Keratinocyte (primary cell): ENCODE data around the gene CEMIP2. TPM values are rescaled to one million over a fixed set of nuclear protein-coding genes. Genes with fewer than 3 reads are reported as not detected.
A peak's percentile ranks its signal among the peaks of the same experiment; 100 is the strongest.

ENCODE experiments used
- DNase-seq: peaks from one replicate; pipeline ENCODE4 v3.0.0-alpha.2; 2011; ENCODE audit warnings: low read depth, missing footprints, low spot score
- FAIRE-seq: peaks from 2 replicates; lab custom pipeline; 2011; peaks lifted over from hg19 to GRCh38; lab: Jason Lieb, UNC
- H2AFZ ChIP-seq: 2 replicates; pipeline ENCODE4 v1.6.0; 2012; ENCODE audit warnings: low read length, control low read depth, inconsistent platforms; ENCODE audit not compliant: control insufficient read depth
- H3K27ac ChIP-seq: 2 replicates; pipeline ENCODE4 v1.5.1; 2011; ENCODE audit warnings: low read length; ENCODE audit not compliant: control insufficient read depth, insufficient read depth
- H3K27me3 ChIP-seq: 3 replicates; pipeline ENCODE4 v1.6.0; 2011; ENCODE audit warnings: low read length; ENCODE audit not compliant: control insufficient read depth, insufficient read depth; ENCODE audit errors: extremely low read depth
- H3K36me3 ChIP-seq, 2 experiments: 2 replicates in 1 of 2; 3 replicates in 1 of 2; pipeline ENCODE4 v1.5.1; 2011; ENCODE audit warnings: low read length in 2 of 2, mild to moderate bottlenecking in 1 of 2; ENCODE audit not compliant: control insufficient read depth in 2 of 2, insufficient read depth in 2 of 2; ENCODE audit errors: extremely low read depth in 1 of 2
- H3K4me1 ChIP-seq: 3 replicates; pipeline ENCODE4 v1.5.1; 2011; ENCODE audit warnings: low read length; ENCODE audit not compliant: control insufficient read depth, insufficient read depth; ENCODE audit errors: extremely low read depth
- H3K4me2 ChIP-seq: 3 replicates; pipeline ENCODE4 v1.6.0; 2011; ENCODE audit warnings: low read depth, low read length; ENCODE audit not compliant: control insufficient read depth, insufficient read depth; ENCODE audit errors: extremely low read depth
- H3K4me3 ChIP-seq, 3 experiments: fragments of 200-600 bp in 1 of 3; sonication (generic) in 1 of 3; 2 replicates in 2 of 3; 3 replicates in 1 of 3; pipeline ENCODE4 v1.5.1; 2011 to 2016; ENCODE audit warnings: low read length in 3 of 3, mild to moderate bottlenecking in 3 of 3, control low read depth in 2 of 3, inconsistent platforms in 1 of 3, low read depth in 1 of 3, mixed read lengths in 1 of 3, mixed run types in 1 of 3, moderate library complexity in 1 of 3; ENCODE audit not compliant: control insufficient read depth in 2 of 3, insufficient read depth in 2 of 3; ENCODE audit errors: extremely low read depth in 1 of 3
- H3K79me2 ChIP-seq: 2 replicates; pipeline ENCODE4 v1.6.0; 2012; ENCODE audit warnings: low read length; ENCODE audit not compliant: control insufficient read depth, insufficient read depth
- H3K9ac ChIP-seq: 3 replicates; pipeline ENCODE4 v1.6.0; 2011; ENCODE audit warnings: low read length; ENCODE audit not compliant: control insufficient read depth, insufficient read depth; ENCODE audit errors: extremely low read depth
- H3K9me1 ChIP-seq: 3 replicates; pipeline ENCODE4 v1.6.0; 2011; ENCODE audit warnings: low read length; ENCODE audit not compliant: control insufficient read depth, insufficient read depth; ENCODE audit errors: extremely low read depth
- H3K9me3 ChIP-seq: 2 replicates; pipeline ENCODE4 v1.5.1; 2012; ENCODE audit warnings: low read depth, low read length; ENCODE audit not compliant: control insufficient read depth
- H4K20me1 ChIP-seq: 3 replicates; pipeline ENCODE4 v1.6.0; 2011; ENCODE audit warnings: low read length; ENCODE audit not compliant: control insufficient read depth, insufficient read depth; ENCODE audit errors: extremely low read depth
- EZH2 ChIP-seq: IDR thresholded peaks from one replicate; pipeline ENCODE4 v1.6.1; 2012; ENCODE audit warnings: inconsistent platforms, mild to moderate bottlenecking, low read length, moderate library complexity
- dilution Hi-C: fragments of 300-500 bp; cut with MboI; formaldehyde crosslinking; loops from one replicate; pipeline ENCODE4 v1.7.0; 2020; ENCODE audit warnings: low sequenced_read_pairs; ENCODE audit not compliant: extremely low pct_ligation_motif_present
- polyA plus RNA-seq, 5 experiments: library from polyadenylated mRNA; depleted of rRNA in 3 of 5; stranded (reverse) in 3 of 5; stranded (forward) in 1 of 5; unstranded in 1 of 5; fragments of >200 nt; gene quantifications; 1 replicate in 1 of 5; 2 replicates in 3 of 5; 3 replicates in 1 of 5; pipeline versions ENCODE4 v1.2.1 to v1.2.3, GENCODE V29; 2011 to 2012; ENCODE audit warnings: missing spikeins in 2 of 5, low read depth in 1 of 5, low replicate concordance in 1 of 5
- TF ChIP-seq, protein P1 (sequence below), 3 experiments: IDR thresholded peaks in 1 of 3; conservative IDR thresholded peaks in 1 of 3; optimal IDR thresholded peaks in 1 of 3; 2 replicates in 2 of 3; 3 replicates in 1 of 3; pipeline versions ENCODE3 to v1.5.1; 2011; ENCODE audit warnings: low read length in 3 of 3, mild to moderate bottlenecking in 3 of 3, moderate library complexity in 2 of 3, control low read depth in 1 of 3, inconsistent platforms in 1 of 3; ENCODE audit not compliant: insufficient read depth in 2 of 3; ENCODE audit errors: extremely low read depth in 1 of 3

Gene CEMIP2
- polyA plus RNA-seq, 1 donor (not counting 4 experiments of a cell fraction or from before 2014, with no cell fraction given): 47.7 TPM

DNA sequence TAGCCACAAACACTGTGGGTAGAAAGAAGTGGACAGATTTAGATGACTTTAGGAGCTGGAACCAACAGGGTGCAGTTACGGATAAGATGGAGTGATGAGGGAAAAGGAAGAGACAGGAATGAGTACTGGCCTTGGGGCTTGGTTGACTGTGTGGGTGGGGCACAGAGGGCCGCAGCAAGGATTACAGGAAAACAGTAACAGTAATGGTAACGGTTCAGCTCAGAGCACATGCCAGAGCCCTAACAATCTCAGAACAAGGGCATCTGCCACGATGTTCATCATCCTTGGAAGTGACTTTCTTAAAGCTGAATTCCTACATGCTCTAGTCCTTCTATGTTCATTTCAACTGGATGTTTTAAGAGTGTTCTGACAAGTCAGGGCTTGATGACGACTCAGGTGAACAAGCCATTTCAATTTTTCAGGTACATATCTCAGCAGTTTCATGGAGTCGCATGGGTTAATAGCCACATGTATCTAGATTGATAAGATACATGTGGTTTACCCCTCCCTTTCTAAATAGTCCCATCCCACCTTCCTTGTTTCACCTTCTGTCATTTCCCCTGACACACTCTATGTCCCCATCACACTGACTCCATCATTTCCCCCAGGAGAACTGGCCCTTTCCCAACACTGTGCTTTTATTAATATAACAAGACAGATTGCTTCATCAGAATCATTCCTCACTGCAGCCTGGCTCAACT is 65.0 kb downstream of the CEMIP2 start:
- Histone ChIP-seq H3K27ac (peak overlapping the region; percentile 13), H3K9me1 (no peaks in the 10 kb centered on the region), H3K9me3 (no peaks in the 10 kb centered on the region), H3K36me3 (peaks cover 10 to 29% of the 10 kb centered on the region in 2 experiments), H3K79me2 (no peaks in the 10 kb centered on the region), H2AFZ (peak overlapping the region; percentile 31), H3K9ac (no peak overlapping the region), H3K27me3 (no peaks in the 10 kb centered on the region), H3K4me2 (peak overlapping the region; percentile 27), H4K20me1 (no peaks in the 10 kb centered on the region), H3K4me3 (peak overlapping the region in 1 of 3 experiments; percentile 13), H3K4me1 (peaks cover 22% of the 10 kb centered on the region)
- FAIRE-seq (peak; percentile 95), DNase-seq (no peak)
- dilution Hi-C loops: no loop called here
- TF ChIP-seq EZH2: no peak
- TF ChIP-seq, protein P1, sequence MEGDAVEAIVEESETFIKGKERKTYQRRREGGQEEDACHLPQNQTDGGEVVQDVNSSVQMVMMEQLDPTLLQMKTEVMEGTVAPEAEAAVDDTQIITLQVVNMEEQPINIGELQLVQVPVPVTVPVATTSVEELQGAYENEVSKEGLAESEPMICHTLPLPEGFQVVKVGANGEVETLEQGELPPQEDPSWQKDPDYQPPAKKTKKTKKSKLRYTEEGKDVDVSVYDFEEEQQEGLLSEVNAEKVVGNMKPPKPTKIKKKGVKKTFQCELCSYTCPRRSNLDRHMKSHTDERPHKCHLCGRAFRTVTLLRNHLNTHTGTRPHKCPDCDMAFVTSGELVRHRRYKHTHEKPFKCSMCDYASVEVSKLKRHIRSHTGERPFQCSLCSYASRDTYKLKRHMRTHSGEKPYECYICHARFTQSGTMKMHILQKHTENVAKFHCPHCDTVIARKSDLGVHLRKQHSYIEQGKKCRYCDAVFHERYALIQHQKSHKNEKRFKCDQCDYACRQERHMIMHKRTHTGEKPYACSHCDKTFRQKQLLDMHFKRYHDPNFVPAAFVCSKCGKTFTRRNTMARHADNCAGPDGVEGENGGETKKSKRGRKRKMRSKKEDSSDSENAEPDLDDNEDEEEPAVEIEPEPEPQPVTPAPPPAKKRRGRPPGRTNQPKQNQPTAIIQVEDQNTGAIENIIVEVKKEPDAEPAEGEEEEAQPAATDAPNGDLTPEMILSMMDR (optimal IDR thresholded peaks at IDR 0.05 in 1 of 3, IDR thresholded peaks at IDR 0.05 in 1 of 3, conservative IDR thresholded peaks at IDR 0.05 in 1 of 3; ENCODE audit: extremely low read depth in 1 of 3, insufficient read depth in 2 of 3, low read length in 3 of 3): no peak

DNA sequence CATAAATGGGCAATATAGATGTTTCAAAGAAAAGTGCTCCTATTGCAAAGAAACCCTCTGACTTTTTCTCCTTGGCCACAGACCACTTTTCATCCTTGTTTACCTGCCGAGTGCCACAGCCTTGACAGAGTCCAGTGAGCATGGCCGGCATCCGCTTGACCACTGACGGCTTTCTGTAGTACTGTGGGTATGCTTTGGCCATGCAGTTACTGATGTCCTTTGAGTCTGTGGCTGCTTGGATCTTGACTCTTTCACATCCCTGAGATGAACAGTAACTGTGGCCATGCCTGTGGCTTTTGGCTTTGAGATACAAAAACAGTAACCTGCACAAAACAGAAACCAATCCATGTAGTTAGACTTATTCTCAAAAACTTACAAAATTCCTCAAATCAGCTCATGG is 70.4 kb downstream of the CEMIP2 start:
- H3K9ac ChIP-seq: no peak overlapping the region
- dilution Hi-C loops: no loop called here
- no peaks in the 10 kb centered on the region for H3K9me3 ChIP-seq
- no peak overlapping the region for H3K27ac ChIP-seq
- H3K4me1 ChIP-seq: peaks cover 1% of the 10 kb centered on the region
- peaks cover 16 to 23% of the 10 kb centered on the region in 2 experiments for H3K36me3 ChIP-seq
- no peaks in the 10 kb centered on the region for H3K79me2 ChIP-seq
- DNase-seq: no peak
- no peaks in the 10 kb centered on the region for H3K9me1 ChIP-seq
- H4K20me1 ChIP-seq: no peaks in the 10 kb centered on the region
- H3K27me3 ChIP-seq: no peaks in the 10 kb centered on the region
- no peak overlapping the region for H3K4me2 ChIP-seq
- no peak for TF ChIP-seq EZH2
- TF ChIP-seq, protein P1 (optimal IDR thresholded peaks at IDR 0.05 in 1 of 3, IDR thresholded peaks at IDR 0.05 in 1 of 3, conservative IDR thresholded peaks at IDR 0.05 in 1 of 3; ENCODE audit: extremely low read depth in 1 of 3, insufficient read depth in 2 of 3, low read length in 3 of 3): no peak
- no peak overlapping the region for H3K4me3 ChIP-seq
- no peak overlapping the region for H2AFZ ChIP-seq
- FAIRE-seq: no peak
